Left ventricle myocardium inferior (tissue), 1 donor: ENCODE measurements around the gene USP34. TPM values are rescaled to one million over a fixed set of nuclear protein-coding genes. Genes with fewer than 3 reads are reported as not detected.
A peak's percentile ranks its signal among the peaks of the same experiment; 100 is the strongest.

Source experiments
- DNase-seq: peaks from one replicate; pipeline ENCODE4 v3.0.0-alpha.2; 2020
- H3K27ac ChIP-seq: fragments of 200-600 bp; replicated peaks from 2 replicates; pipeline ENCODE4 v1.8.0; 2021
- H3K27me3 ChIP-seq: fragments of 200-600 bp; 2 replicates; pipeline ENCODE4 v1.8.0; 2021; ENCODE audit warnings: low read depth
- H3K36me3 ChIP-seq: fragments of 200-600 bp; 2 replicates; pipeline ENCODE4 v1.8.0; 2021
- H3K4me1 ChIP-seq: fragments of 200-600 bp; 2 replicates; pipeline ENCODE4 v1.8.0; 2021
- H3K4me3 ChIP-seq: fragments of 200-600 bp; 2 replicates; pipeline ENCODE4 v1.8.0; 2021; ENCODE audit warnings: mild to moderate bottlenecking, moderate library complexity
- H3K9me3 ChIP-seq: fragments of 200-600 bp; replicated peaks from 2 replicates; pipeline ENCODE4 v1.8.0; 2021
- CTCF ChIP-seq: fragments of 200-600 bp; IDR thresholded peaks from 2 replicates; pipeline ENCODE4 v1.8.0; 2021; ENCODE audit warnings: antibody characterized with exemption, mild to moderate bottlenecking, borderline replicate concordance
- intact Hi-C: fragments of 100-400 bp; cut with micrococcal nuclease; formaldehyde crosslinking; loops from one replicate; pipeline ENCODE4 v1.11.0; 2022
- total RNA-seq: library from RNA; stranded (reverse); fragmentation: NEBNext Ultra II Directional; extraction: Animal tissue kit (Norgen Biotek cat#: 25700); gene quantifications from one replicate; pipeline ENCODE4 v1.2.1, GENCODE V29; 2021
- donor health status: DM: no; HTN: yes; CAD: no; lungs with severe emphysema.

The USP34 gene
- total RNA-seq, 1 donor from 2014 or later, result 50.0 TPM

GRCh38 chr2:61435291-61435690 lies 35.6 kb downstream of the USP34 start:
- H3K4me1 ChIP-seq, result peaks cover 66% of the 10 kb centered on the region
- intact Hi-C loops, result no loop called here
- no peak overlapping the region for H3K4me3 ChIP-seq
- H3K36me3 ChIP-seq, result no peaks in the 10 kb centered on the region
- DNase-seq, result no peak
- H3K9me3 ChIP-seq, result peaks cover 14% of the 10 kb centered on the region
- no peaks in the 10 kb centered on the region for H3K27me3 ChIP-seq
- H3K27ac ChIP-seq, result peak overlapping the region; percentile 62
- no peak for TF ChIP-seq CTCF

GRCh38 chr2:61434314-61434713 lies 36.6 kb downstream of the USP34 start:
- TF ChIP-seq CTCF, result no peak
- Histone ChIP-seq H3K27me3 (no peaks in the 10 kb centered on the region), H3K9me3 (peaks cover 14% of the 10 kb centered on the region), H3K4me1 (peaks cover 56% of the 10 kb centered on the region), H3K27ac (no peak overlapping the region), H3K4me3 (no peak overlapping the region), H3K36me3 (no peaks in the 10 kb centered on the region)
- intact Hi-C loops, result no loop called here
- DNase-seq, result no peak

GRCh38 chr2:61433606-61434005 lies 37.3 kb downstream of the USP34 start:
- no peak overlapping the region for H3K4me3 ChIP-seq
- peaks cover 14% of the 10 kb centered on the region for H3K9me3 ChIP-seq
- no peaks in the 10 kb centered on the region for H3K36me3 ChIP-seq
- no peak for TF ChIP-seq CTCF
- no peak for DNase-seq
- H3K27ac ChIP-seq, result no peak overlapping the region
- no peaks in the 10 kb centered on the region for H3K27me3 ChIP-seq
- H3K4me1 ChIP-seq, result peaks cover 49% of the 10 kb centered on the region
- intact Hi-C loops, result no loop called here

GRCh38 chr2:61432990-61433389 lies 37.9 kb downstream of the USP34 start:
- Histone ChIP-seq H3K36me3 (no peaks in the 10 kb centered on the region), H3K27ac (no peak overlapping the region), H3K27me3 (no peaks in the 10 kb centered on the region), H3K4me1 (peaks cover 49% of the 10 kb centered on the region), H3K4me3 (no peak overlapping the region), H3K9me3 (peaks cover 14% of the 10 kb centered on the region)
- DNase-seq, result no peak
- no peak for TF ChIP-seq CTCF
- intact Hi-C loops, result no loop called here

GRCh38 chr2:61431345-61431744 lies 39.5 kb downstream of the USP34 start:
- H3K9me3 ChIP-seq, result no peaks in the 10 kb centered on the region
- H3K27ac ChIP-seq, result no peak overlapping the region
- H3K27me3 ChIP-seq, result no peaks in the 10 kb centered on the region
- no peak for DNase-seq
- no peak overlapping the region for H3K4me3 ChIP-seq
- no peak for TF ChIP-seq CTCF
- peaks cover 52% of the 10 kb centered on the region for H3K4me1 ChIP-seq
- intact Hi-C loops, result no loop called here
- H3K36me3 ChIP-seq, result no peaks in the 10 kb centered on the region

- H3K4me3 ChIP-seq, result no peak overlapping the region
- intact Hi-C loops, result no loop called here
- H3K27me3 ChIP-seq, result no peaks in the 10 kb centered on the region
- no peak overlapping the region for H3K27ac ChIP-seq
- no peaks in the 10 kb centered on the region for H3K36me3 ChIP-seq
- DNase-seq, result peak; percentile 31
- H3K4me1 ChIP-seq, result peaks cover 59% of the 10 kb centered on the region
- no peaks in the 10 kb centered on the region for H3K9me3 ChIP-seq
- peak; percentile 52 for TF ChIP-seq CTCF
Observed at GRCh38 chr2:61426267-61426897, 44.5 kb downstream of the USP34 start.
